Hematopoietic multipotent progenitor cell treated with erythropoietin and hydrocortisone succinate and interleukin-3 and kit ligand, for 6 days (in vitro differentiated cells): ENCODE data around the gene SUMF1.

ENCODE experiments used
- DNase-seq: peaks from one replicate; pipeline ENCODE4 v3.0.0-alpha.2; 2015

SUMF1 gene

GRCh38 chr3:4497005-4497692, 30.1 kb upstream of the SUMF1 start:
- DNase-seq = no peak

- no peak for DNase-seq
These were observed 29.0 kb upstream of the SUMF1 start for GRCh38 chr3:4496087-4496452.

DNA sequence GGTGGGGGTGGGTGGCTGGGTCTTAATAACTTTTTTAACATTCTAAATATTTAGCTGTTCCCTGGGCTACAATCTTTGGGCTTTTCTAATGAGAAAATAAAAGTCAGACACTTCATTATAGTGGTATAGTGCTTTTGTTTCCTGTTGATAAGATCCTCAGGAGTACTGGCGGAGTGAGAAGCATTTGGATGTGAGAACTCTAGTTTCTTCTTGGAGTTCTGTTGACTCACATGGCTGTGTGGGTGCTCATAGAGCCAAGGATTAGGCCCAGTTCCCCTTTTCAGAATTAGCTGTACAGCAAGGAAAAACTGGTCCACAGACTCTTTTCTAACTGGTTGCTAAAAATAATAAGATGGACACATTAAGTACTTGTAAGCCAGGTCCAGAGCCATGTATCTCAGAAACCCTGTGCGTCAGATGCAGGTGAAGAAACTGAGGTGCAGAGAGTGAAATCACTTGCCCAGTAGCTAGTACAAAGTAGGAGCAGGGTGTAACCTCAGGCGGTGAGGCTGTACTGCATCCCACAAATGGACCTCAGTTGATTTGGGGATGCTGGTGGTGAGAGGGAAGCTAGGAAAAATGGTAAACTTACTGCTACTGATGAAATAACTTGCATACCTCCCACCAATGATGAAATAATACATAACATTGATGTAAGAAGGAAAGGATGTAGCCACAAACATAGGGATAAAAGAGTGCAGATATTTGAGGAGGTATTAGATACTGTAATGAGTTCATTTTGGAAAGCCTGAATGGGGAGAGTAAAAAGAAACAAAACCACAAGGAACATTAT, 28.4 kb upstream of the SUMF1 start:
- peak; percentile 67 for DNase-seq

- no peak for DNase-seq
These were observed 27.8 kb upstream of the SUMF1 start for GRCh38 chr3:4494895-4495264.

DNA sequence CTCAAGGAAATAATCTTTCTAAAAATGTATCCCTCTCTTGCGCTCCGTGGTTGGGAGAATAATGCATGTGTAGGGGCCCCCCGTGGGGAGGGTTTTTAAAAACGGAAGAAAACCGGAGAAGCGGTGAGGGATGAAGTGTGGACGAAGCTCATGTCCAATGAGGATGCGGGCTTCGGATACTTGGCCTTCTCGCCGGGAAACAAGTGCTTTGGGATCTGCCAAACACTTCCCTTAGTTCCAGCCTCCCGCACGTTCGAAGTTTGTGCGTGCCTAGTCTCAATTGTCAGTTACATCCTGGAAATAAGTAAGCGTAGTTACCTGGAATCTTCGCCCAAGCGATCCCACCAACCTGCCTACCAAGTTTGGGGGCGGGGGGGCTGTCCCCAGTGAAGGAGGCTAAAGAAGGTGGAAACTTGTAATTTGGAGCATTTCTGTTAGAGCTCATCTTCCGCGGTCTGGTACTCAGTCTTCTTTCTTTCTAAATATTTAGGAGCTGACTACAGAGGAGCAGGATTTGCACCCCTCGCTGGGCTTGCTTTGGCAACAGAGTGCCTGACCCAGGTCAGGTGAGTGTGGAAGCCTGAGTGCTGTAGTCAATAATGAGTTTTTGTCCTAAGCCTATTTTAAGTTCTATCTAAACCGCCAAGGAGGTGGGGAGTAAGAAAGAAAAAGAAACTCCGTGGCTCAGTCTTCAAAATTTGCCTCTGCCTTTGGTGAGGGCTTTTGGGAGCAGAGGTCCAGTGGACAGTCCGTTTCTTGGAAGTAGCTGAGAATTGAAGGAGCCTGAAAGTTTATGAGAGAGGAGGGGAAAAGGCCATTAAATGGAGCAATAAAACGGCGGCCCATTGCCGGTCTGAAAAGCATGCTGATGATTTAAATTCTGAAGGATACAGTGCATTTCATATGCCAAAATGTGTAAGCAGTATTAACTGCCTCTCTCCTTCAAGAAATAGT, 27.1 kb upstream of the SUMF1 start:
- DNase-seq = peak; percentile 33

DNA sequence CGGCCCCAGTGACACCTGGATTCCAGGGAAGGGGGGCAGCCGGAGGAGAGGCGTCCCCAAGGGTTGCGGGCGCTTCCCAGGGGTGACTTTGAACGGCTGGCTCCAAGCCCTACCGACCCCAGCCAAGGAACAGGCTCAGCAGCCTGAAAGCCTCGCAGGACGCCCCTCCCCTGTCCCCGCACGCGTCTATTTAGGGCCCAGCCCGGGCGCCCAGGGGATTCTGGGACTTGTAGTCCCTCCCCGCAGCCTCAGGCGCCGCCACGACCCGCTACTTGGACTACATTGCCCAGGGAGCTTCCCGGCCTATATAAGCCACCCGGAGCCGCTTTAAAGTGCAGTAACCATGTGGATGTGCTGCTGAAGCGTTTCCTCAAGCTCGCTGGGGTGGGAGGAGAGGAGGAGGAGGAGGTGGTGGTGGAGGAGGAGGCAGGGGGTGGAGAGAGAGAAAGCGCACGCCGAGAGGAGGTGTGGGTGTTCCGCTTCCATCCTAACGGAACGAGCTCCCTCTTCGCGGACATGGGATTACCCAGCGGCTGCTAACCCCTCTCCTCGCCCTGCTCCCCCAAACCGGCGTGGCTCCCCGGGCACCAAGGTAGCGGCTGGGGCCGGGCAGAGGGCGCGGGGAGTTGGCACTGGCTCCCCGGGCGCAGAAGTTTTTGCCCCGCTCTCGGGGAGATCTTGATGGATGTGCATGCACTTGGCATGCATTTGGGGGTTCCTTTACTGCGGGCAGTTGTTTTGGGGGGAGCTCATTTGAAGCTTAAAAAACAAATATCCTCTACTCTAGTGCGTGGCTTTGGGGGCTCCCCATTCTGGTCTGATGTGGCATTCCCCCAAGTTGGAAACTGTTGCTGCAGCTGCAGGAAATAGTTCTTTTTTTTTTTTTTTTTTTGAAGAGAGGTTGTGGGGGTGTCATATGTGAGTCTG, 26.2 kb upstream of the SUMF1 start, which contains the start of gene ITPR1:
Gene ITPR1 (plus strand): TSS at position 335 of the 927 bp plus-strand sequence. CDS start 23,144 bp downstream, outside the sequence.
- DNase-seq = peak; percentile 99

GRCh38 chr3:4492208-4493013, 25.3 kb upstream of the SUMF1 start:
- peak; percentile 66 for DNase-seq

GRCh38 chr3:4491855-4492207, 24.8 kb upstream of the SUMF1 start:
- DNase-seq = no peak

DNA sequence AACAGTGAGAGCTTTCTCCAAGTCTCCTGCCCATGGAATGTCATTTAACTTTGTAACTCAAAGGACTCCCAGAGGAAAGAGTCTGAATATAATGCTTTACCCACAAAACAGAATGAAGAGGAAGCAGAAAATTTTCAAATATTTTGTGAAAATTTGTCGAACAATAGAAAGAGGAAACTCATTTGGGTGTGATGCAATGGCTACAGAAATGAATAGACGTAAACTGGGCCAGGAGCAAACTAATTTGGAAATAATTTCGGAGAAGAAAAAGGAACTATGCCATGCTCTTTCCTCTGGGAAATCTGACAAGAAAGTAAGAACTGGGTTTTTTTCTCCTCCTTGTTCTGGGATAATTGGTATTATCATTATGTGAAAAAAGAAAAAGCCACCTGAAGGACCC, 11.2 kb upstream of the SUMF1 start:
- peak; percentile 45 for DNase-seq

DNA sequence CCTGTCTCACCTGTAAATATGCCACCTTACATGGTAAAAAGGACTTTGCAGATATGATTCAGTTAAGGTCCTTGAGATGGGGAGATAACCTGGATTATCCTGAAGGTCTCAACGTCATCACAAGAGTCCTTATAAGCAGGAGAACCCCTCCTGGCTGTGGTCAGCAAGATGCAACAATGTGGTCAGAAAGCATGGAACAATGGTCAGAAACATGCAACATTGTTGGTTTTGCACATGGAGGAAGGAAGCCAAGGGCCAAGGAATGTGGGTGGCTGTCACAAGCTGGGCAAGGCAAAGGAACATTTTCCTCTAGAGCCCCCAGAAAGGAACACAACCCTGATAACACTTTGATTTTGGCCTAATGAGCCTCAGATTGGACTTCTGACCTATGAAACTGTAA, 9.4 kb upstream of the SUMF1 start:
- DNase-seq = no peak

DNA sequence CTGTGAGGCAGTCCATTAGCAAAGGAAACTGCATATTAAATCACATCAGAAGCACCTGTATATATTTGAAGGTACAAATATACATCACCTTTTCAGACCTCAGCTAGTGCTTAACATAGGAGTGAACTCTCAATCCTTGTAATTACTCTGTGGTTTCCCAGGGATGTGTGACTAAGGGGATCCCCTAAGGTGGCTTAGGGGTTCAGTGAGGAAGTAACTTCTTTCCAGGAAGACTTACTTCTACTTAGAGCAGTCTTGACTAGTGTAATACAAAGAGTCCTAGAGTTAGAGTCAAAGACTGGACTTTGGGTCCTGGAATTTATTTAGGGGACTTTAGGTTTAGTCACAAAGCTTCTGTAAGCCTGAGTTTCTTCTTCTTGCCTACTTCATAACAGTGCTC, 8.7 kb upstream of the SUMF1 start:
- no peak for DNase-seq

DNA sequence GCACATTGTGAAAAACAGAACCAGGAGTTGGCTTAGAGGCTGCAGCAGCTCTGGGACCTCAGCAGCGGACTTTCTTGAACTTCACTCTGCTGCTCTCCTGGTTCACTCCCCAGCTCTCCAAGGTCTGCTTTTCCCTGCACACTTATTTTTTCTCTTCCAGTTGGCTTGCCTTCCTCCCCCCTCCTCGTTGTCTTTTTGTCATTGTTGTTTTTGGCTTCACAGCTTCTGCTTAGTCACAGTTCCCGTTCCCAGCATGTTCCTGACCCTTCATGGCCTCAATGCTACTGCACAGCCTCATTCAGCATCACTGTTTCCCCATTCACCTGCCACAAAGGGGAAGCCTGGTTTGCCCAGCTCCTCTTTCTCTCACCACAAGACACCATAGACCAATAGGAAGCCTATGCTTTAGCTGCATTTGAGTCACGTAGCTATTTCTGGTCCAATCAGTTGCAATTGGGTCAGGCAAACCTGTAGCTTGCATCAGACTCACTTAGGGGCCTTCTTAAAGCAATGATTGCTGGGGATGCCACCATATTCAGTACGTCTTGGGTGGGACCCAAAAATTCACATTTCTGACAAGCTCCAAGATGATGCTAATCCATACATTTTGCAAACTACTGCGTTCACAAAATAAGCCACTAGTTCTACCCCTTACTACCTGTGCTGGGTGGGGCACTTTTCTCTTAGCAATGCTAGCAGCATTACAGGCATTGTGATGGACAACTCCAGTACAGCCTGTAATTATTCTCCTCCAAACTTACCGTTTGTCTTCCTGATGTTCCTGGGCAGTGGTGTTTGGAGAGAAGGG, 7.8 kb upstream of the SUMF1 start:
- peak; percentile 63 for DNase-seq

DNA sequence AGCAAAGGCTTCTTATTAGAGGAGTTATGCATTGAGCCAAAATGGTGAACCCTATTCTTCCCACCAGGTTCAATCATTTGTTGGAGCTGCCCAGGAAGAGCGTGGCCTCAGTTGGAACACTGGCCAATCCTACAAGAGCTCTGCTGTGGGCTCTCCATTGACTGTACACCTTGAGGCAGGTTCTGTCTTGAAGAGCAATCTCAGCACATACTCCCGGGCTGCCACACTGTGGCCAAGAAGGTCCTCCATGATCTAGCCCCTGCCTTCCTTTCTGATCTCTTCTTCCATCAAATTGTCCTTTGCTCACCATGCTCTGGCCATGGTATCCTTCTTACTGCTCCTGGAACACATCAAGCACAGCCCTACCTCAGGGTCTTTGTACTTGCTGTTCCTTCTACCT, 5.7 kb upstream of the SUMF1 start:
- DNase-seq = no peak

DNA sequence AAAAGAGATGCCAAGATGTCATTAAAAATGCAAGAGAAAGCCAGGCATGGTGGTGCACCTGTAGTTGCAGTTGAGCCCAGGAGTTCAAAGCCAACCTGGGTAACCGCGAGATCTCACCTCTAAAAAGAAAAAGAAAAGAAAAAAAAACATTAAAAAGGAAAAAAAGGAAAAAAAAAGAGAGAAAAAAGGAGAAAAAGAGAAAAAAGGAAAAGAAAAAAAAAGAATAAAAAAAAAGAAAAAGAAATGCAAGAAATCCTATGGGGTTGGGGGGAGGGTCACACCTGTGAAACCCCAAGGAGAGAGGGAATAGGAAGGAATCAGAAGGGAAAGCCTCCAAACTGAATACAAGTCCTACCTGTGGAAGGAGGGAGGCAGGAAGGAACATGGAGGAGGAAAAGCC, 5.2 kb upstream of the SUMF1 start:
- no peak for DNase-seq

- no peak for DNase-seq
These were observed 4.8 kb upstream of the SUMF1 start for GRCh38 chr3:4471907-4472306.

DNA sequence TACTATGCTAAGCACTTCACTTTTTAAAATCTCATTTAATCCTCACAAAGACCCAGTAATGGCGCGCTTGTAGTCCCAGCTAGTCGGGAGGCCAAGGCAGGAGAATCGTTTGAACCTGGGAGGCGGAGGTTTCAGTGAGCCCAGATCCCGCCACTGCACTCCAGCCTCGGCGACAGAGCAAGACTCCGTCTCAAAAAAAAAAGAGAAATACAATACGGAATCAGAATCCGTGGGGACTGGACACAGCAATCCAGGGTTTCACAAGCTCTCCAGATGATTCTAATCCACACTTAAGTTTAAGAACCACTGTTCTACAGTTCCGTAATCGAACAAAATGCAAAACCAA, 426 bp upstream of the SUMF1 start:
- DNase-seq = no peak

DNA sequence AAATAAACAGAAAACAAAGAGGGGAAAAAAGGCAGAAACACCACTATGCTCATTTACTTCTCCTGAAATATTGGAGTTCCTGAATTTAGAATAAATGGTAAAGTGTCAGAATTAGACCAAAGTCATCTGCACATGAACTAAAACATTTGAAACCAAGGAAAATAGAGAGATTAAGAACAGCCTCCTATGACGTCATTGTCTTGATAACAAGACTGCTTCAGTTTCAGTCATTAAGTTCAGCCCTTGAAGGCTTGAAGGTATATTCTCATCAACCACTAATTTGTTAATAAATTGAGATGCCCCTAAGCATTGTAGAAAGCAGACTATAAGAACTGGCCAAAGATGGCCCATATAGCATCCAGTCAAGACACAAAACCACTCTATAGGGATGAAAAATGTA, 2.5 kb downstream of the SUMF1 start:
- DNase-seq = peak; percentile 55

GRCh38 chr3:4462369-4463040, 4.6 kb downstream of the SUMF1 start:
- peak; percentile 77 for DNase-seq

DNA sequence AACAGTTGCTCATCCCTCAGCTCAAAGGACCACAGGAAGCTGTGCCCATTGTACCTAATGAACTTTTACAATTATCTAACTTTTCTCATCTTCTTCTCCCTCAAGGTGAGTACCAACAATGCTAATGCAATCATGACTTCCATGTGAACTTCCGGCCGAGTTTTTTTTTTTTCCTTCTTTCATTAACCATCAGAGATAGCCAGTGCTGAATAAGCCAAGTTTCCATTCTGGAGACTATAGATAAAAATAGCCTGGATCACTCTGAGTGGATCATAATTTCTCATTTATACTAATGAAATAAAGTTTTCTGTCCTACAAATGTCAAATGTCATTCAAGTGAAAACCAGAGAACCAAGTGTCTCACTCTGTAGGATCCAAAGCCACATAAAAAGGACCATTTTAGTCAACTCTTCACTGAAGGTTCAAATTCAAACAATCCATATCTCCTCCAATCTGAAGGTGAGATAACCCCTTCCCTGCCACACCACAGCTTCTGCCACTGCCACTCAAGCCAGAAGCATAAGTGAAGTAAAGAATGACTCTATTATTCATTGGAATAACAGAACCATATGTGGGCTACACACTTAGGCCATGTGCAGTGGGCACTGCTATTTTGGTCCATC, 5.5 kb downstream of the SUMF1 start:
- peak; percentile 38 for DNase-seq

GRCh38 chr3:4460334-4460733, 6.7 kb downstream of the SUMF1 start:
- no peak for DNase-seq
